Measurements from ENCODE around the gene CAMK2G. TPM values are rescaled to one million over a fixed set of nuclear protein-coding genes. Genes with fewer than 3 reads are reported as not detected.

The CAMK2G gene
- total RNA-seq: 10.9 and 16.1 TPM in 2 replicates

GRCh38 chr10:73874267-73875138 is at the start of gene CAMK2G:
Gene CAMK2G, minus strand, starts transcription at chr10:73874555. Its CDS starts 94 bp downstream, at chr10:73874461.

DNA sequence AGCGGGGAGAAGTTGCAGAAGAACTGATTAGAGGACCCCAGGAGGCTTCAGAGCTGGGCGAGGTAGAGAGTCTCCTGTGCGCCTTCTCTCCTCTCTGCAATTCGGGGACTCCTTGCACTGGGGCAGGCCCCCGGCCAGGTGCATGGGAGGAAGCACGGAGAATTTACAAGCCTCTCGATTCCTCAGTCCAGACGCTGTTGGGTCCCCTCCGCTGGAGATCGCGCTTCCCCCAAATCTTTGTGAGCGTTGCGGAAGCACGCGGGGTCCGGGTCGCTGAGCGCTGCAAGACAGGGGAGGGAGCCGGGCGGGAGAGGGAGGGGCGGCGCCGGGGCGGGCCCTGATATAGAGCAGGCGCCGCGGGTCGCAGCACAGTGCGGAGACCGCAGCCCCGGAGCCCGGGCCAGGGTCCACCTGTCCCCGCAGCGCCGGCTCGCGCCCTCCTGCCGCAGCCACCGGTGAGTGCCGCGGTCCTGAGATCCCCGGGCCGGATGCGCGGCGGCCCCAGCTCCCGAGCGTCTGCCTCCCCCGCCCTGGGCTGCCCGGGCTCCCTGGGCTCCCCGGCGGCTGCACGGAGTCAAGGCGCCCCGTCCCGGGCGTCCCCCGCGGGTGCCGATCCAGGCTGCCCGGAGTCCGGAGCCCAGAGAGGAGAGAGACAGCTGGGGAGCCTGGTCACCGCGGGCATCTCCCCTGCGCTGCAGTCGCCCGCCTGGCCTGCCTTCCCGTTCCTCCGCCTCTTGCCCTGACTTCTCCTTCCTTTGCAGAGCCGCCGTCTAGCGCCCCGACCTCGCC is 36.6 kb upstream of the CAMK2G start, which contains the start of gene PLAU:
Gene PLAU, plus strand, starts transcription at position 369 of the 789 bp plus-strand sequence. CDS start 424 bp downstream, outside the sequence.

GRCh38 chr10:73785211-73785720 is 89.1 kb downstream of the CAMK2G start, which contains the start of gene ZSWIM8:
Gene ZSWIM8, plus strand, starts transcription at chr10:73785606. Its CDS starts 273 bp downstream, at chr10:73785879.

GRCh38 chr10:73781879-73782748 is 92.2 kb downstream of the CAMK2G start, which contains the start of gene CHCHD1:
Gene CHCHD1, plus strand, starts transcription at chr10:73782048. Its CDS starts 28 bp downstream, at chr10:73782076.

Other genes starting within 250 kb of the CAMK2G start
- not detected in 2 replicates for gene MYOZ1, start 233.1 kb downstream of the CAMK2G start, total RNA-seq
- 0.68 and 0.93 TPM in 2 replicates for gene SYNPO2L, start 218.5 kb downstream of the CAMK2G start, total RNA-seq
- gene AGAP5, start 176.4 kb downstream of the CAMK2G start, total RNA-seq: 1.5 and 3.5 TPM in 2 replicates
- 37.5 and 46.1 TPM in 2 replicates for gene SEC24C, start 130.2 kb downstream of the CAMK2G start, total RNA-seq
- gene CHCHD1, start 92.5 kb downstream of the CAMK2G start, total RNA-seq: 31.2 and 32.2 TPM in 2 replicates
- 47.4 and 76.1 TPM in 2 replicates for gene ZSWIM8, start 88.9 kb downstream of the CAMK2G start, total RNA-seq
- gene NDST2, start 63.0 kb downstream of the CAMK2G start, total RNA-seq: 11.3 and 24.4 TPM in 2 replicates
- gene PLAU, start 36.6 kb upstream of the CAMK2G start, total RNA-seq: 52.7 and 77.5 TPM in 2 replicates
- gene VCL, start 123.6 kb upstream of the CAMK2G start, total RNA-seq: 101 and 277 TPM in 2 replicates

All from pericardium fibroblast (primary cell).